Endodermal cell (in vitro differentiated cells): Measurements from ENCODE around the gene ERC1. TPM values are rescaled to one million over a fixed set of nuclear protein-coding genes. Genes with fewer than 3 reads are reported as not detected.

Experiments
- DNase-seq: peaks from one replicate; pipeline ENCODE4 v3.0.0-alpha.2; 2017
- H3K27ac ChIP-seq: 2 replicates; pipeline ENCODE4 v1.5.1; 2013; ENCODE audit warnings: mild to moderate bottlenecking, low read depth, low read length, moderate library complexity
- H3K27me3 ChIP-seq: 2 replicates; pipeline ENCODE4 v1.6.1; 2013; ENCODE audit warnings: mild to moderate bottlenecking, low read length, moderate library complexity; ENCODE audit not compliant: insufficient read depth, control insufficient read depth, poor library complexity, severe bottlenecking
- H3K36me3 ChIP-seq: 2 replicates; pipeline ENCODE4 v1.7.0; 2013; ENCODE audit warnings: mild to moderate bottlenecking, low read length, moderate library complexity; ENCODE audit not compliant: control insufficient read depth, insufficient read depth
- H3K4me1 ChIP-seq: one replicate; pipeline ENCODE4 v1.7.0; 2013; ENCODE audit warnings: low read length; ENCODE audit not compliant: control insufficient read depth, insufficient read depth
- H3K4me3 ChIP-seq: 2 replicates; pipeline ENCODE4 v1.5.1; 2013; ENCODE audit warnings: mild to moderate bottlenecking, low read length, moderate library complexity
- H3K9ac ChIP-seq: 2 replicates; pipeline ENCODE4 v1.6.1; 2013; ENCODE audit warnings: mild to moderate bottlenecking, low read length, moderate library complexity; ENCODE audit not compliant: poor library complexity, severe bottlenecking; ENCODE audit errors: extremely low read depth
- H3K9me3 ChIP-seq: 2 replicates; pipeline ENCODE4 v1.6.1; 2013; ENCODE audit warnings: mild to moderate bottlenecking, low read length, moderate library complexity; ENCODE audit not compliant: control insufficient read depth
- H3K27ac Mint-ChIP-seq: 2 replicates; pipeline ENCODE4 v1.8.0; 2020; ENCODE audit warnings: mixed read lengths
- H3K27me3 Mint-ChIP-seq: 2 replicates; pipeline ENCODE4 v1.8.0; 2021; ENCODE audit warnings: mild to moderate bottlenecking, mixed read lengths; ENCODE audit not compliant: insufficient read depth
- H3K36me3 Mint-ChIP-seq: 2 replicates; pipeline ENCODE4 v1.8.0; 2020; ENCODE audit warnings: low read depth, mixed read lengths
- H3K4me1 Mint-ChIP-seq: 2 replicates; pipeline ENCODE4 v1.8.0; 2020; ENCODE audit warnings: mixed read lengths
- H3K4me3 Mint-ChIP-seq: 2 replicates; pipeline ENCODE4 v1.8.0; 2020; ENCODE audit warnings: mild to moderate bottlenecking, moderate library complexity, mixed read lengths
- H3K9me3 Mint-ChIP-seq: 2 replicates; pipeline ENCODE4 v1.8.0; 2020; ENCODE audit warnings: mild to moderate bottlenecking, mixed read lengths
- WGBS, 2 experiments: methylation state at CpG; one replicate each; pipeline versions ENCODE4 v1.1.5 to v1.1.7; 2013; ENCODE audit warnings: missing lambda C conversion rate in 2 of 2, mixed read lengths in 1 of 2; ENCODE audit not compliant: insufficient coverage in 1 of 2, insufficient read length in 1 of 2; 5-methylcytosine and 5-hydroxymethylcytosine counted together
- total RNA-seq, 2 donors: library from RNA; stranded (reverse); fragmentation: NEBNext Ultra II Directional in 1 of 2; extraction: Animal tissue kit (Norgen Biotek cat#: 25700) in 1 of 2; gene quantifications; 2 replicates in 1 of 2; 3 replicates in 1 of 2; pipeline ENCODE4 v1.2.1, GENCODE V29; 2021
- TF ChIP-seq, protein P1 (sequence below): fragments of 200-600 bp; sonication (generic); conservative IDR thresholded peaks from 2 replicates; pipeline ENCODE4 v1.5.0; 2021; ENCODE audit warnings: antibody characterized with exemption, mild to moderate bottlenecking

The ERC1 gene
- total RNA-seq, 2 donors from 2014 or later = 60.6 to 159 TPM

DNA sequence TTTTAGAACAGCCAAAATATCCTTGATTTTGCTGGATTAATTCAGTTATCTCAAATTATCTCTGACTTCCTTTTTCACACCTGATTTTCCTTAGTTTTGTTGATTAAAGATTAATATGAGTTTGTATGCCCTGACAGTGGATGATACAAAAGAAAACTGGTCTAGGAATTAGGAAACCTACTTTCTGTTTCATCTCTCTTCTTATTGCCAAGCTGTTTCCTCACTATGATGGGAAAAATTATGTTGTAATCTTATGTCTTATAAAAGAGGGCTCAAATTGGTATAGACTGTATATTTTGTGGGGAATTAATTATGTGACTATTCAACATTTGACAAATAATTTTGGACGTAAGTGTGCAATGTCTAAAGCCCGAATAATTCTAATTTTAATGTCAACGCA is 331.8 kb downstream of the ERC1 start:
- H3K4me3 Mint-ChIP-seq = no peak overlapping the region
- no peak overlapping the region for H3K4me3 ChIP-seq
- no peak overlapping the region for H3K27ac ChIP-seq
- H3K9me3 ChIP-seq = no peaks in the 10 kb centered on the region
- 98 to 100% methylated on average over 2 to 3 of the region's 3 CpGs for WGBS, 2 experiments
- no peaks in the 10 kb centered on the region for H3K27me3 ChIP-seq
- peaks cover 16% of the 10 kb centered on the region for H3K4me1 ChIP-seq
- no peak overlapping the region for H3K9ac ChIP-seq
- H3K27me3 Mint-ChIP-seq = no peaks in the 10 kb centered on the region
- H3K36me3 Mint-ChIP-seq = peaks cover 6% of the 10 kb centered on the region
- peaks cover 2% of the 10 kb centered on the region for H3K9me3 Mint-ChIP-seq
- peaks cover 55% of the 10 kb centered on the region for H3K4me1 Mint-ChIP-seq
- H3K36me3 ChIP-seq = no peaks in the 10 kb centered on the region
- no peak overlapping the region for H3K27ac Mint-ChIP-seq
- TF ChIP-seq, protein P1, sequence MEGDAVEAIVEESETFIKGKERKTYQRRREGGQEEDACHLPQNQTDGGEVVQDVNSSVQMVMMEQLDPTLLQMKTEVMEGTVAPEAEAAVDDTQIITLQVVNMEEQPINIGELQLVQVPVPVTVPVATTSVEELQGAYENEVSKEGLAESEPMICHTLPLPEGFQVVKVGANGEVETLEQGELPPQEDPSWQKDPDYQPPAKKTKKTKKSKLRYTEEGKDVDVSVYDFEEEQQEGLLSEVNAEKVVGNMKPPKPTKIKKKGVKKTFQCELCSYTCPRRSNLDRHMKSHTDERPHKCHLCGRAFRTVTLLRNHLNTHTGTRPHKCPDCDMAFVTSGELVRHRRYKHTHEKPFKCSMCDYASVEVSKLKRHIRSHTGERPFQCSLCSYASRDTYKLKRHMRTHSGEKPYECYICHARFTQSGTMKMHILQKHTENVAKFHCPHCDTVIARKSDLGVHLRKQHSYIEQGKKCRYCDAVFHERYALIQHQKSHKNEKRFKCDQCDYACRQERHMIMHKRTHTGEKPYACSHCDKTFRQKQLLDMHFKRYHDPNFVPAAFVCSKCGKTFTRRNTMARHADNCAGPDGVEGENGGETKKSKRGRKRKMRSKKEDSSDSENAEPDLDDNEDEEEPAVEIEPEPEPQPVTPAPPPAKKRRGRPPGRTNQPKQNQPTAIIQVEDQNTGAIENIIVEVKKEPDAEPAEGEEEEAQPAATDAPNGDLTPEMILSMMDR = no peak
- no peak for DNase-seq

- H3K4me3 ChIP-seq = no peak overlapping the region
- 56 to 59% methylated on average over 1 to 4 of the region's 4 CpGs for WGBS, 2 experiments
- H3K4me3 Mint-ChIP-seq = no peak overlapping the region
These were observed 333.1 kb downstream of the ERC1 start for GRCh38 chr12:1324099-1324498.

GRCh38 chr12:1324910-1325309 is 333.9 kb downstream of the ERC1 start:
- Mint-ChIP-seq H3K27ac (peak overlapping the region; percentile 40), H3K4me1 (peaks cover 36% of the 10 kb centered on the region), H3K4me3 (no peak overlapping the region), H3K27me3 (no peaks in the 10 kb centered on the region), H3K36me3 (peaks cover 13% of the 10 kb centered on the region), H3K9me3 (peaks cover 2% of the 10 kb centered on the region)
- Histone ChIP-seq H3K9me3 (no peaks in the 10 kb centered on the region), H3K4me3 (no peak overlapping the region), H3K4me1 (peaks cover 7% of the 10 kb centered on the region), H3K9ac (no peak overlapping the region), H3K36me3 (no peaks in the 10 kb centered on the region), H3K27me3 (no peaks in the 10 kb centered on the region), H3K27ac (no peak overlapping the region)
- TF ChIP-seq, protein P1 = no peak
- WGBS, 2 experiments = 84 to 98% methylated on average over 4 of the region's 5 CpGs
- no peak for DNase-seq

More at GRCh38 chr12:1324099-1324498, 333.1 kb downstream of the ERC1 start:
- Mint-ChIP-seq H3K9me3 (peaks cover 2% of the 10 kb centered on the region), H3K36me3 (peaks cover 11% of the 10 kb centered on the region), H3K27me3 (no peaks in the 10 kb centered on the region), H3K4me1 (peaks cover 43% of the 10 kb centered on the region), H3K27ac (peak overlapping the region; percentile 49)
- TF ChIP-seq, protein P1 = no peak
- H3K4me1 ChIP-seq = peaks cover 8% of the 10 kb centered on the region
- H3K9ac ChIP-seq = no peak overlapping the region
- H3K9me3 ChIP-seq = no peaks in the 10 kb centered on the region
- no peaks in the 10 kb centered on the region for H3K27me3 ChIP-seq
- peak; percentile 65 for DNase-seq
- H3K27ac ChIP-seq = no peak overlapping the region
- no peaks in the 10 kb centered on the region for H3K36me3 ChIP-seq
